Heart left ventricle (tissue), 16 donors: ENCODE measurements around the gene ATAD1. TPM values are rescaled to one million over a fixed set of nuclear protein-coding genes. Genes with fewer than 3 reads are reported as not detected.

Experiments
- ATAC-seq, 4 donors: fragments of 200-7000 bp; cut with Tn5 transposase; one replicate each; pipeline ENCODE4 v1.9.1; 2020 to 2022; ENCODE audit warnings: moderate library complexity in 4 of 4, mild to moderate bottlenecking in 3 of 4, moderate number of reproducible peaks in 1 of 4
- DNase-seq, 5 donors: peaks; one replicate each; pipeline ENCODE4 v3.0.0-alpha.2; 2020
- H3K27ac ChIP-seq, 12 donors: fragments of 200-600 bp; sonication (generic) in 4 of 12; one replicate each; pipeline versions ENCODE4 v1.5.0 to v1.8.0; 2016 to 2022; ENCODE audit warnings: mild to moderate bottlenecking in 2 of 12
- H3K27me3 ChIP-seq, 9 donors: fragments of 200-600 bp; sonication (generic) in 2 of 9; one replicate each; pipeline versions ENCODE4 v1.5.1 to v1.8.0; 2016 to 2022; ENCODE audit warnings: mild to moderate bottlenecking in 3 of 9
- H3K36me3 ChIP-seq, 9 donors: fragments of 200-600 bp; sonication (generic) in 2 of 9; one replicate each; pipeline versions ENCODE4 v1.5.0 to v1.8.0; 2018 to 2022; ENCODE audit warnings: mild to moderate bottlenecking in 2 of 9
- H3K4me1 ChIP-seq, 12 donors: fragments of 200-600 bp; sonication (generic) in 4 of 12; one replicate each; pipeline versions ENCODE4 v1.5.0 to v1.8.0; 2016 to 2022; ENCODE audit warnings: mild to moderate bottlenecking in 3 of 12
- H3K4me3 ChIP-seq, 12 donors: fragments of 200-600 bp; sonication (generic) in 4 of 12; one replicate each; pipeline versions ENCODE4 v1.5.0 to v1.8.0; 2017 to 2022; ENCODE audit warnings: mild to moderate bottlenecking in 9 of 12, moderate library complexity in 4 of 12
- H3K9me3 ChIP-seq, 12 donors: fragments of 200-600 bp; sonication (generic) in 4 of 12; one replicate each; pipeline versions ENCODE4 v1.5.0 to v1.8.0; 2016 to 2022; ENCODE audit warnings: mild to moderate bottlenecking in 1 of 12
- CTCF ChIP-seq, 12 donors: fragments of 200-600 bp; sonication (generic) in 4 of 12; IDR thresholded peaks; one replicate each; pipeline versions ENCODE4 v1.5.0 to v1.8.0; 2018 to 2022; ENCODE audit warnings: antibody characterized with exemption in 12 of 12, mild to moderate bottlenecking in 5 of 12
- POLR2A ChIP-seq, 2 donors: fragments of 450-650 bp; IDR thresholded peaks; one replicate each; pipeline ENCODE4 v1.6.1; 2017; ENCODE audit warnings: antibody characterized with exemption in 2 of 2, mild to moderate bottlenecking in 2 of 2, moderate library complexity in 2 of 2
- WGBS, 4 donors: extraction: QIAGEN DNeasy Blood & Tissue Kit in 2 of 4; methylation state at CpG; one replicate each; pipeline versions ENCODE4 v1.1.5 to v1.1.7; 2013 to 2018; 5-methylcytosine and 5-hydroxymethylcytosine counted together
- intact Hi-C, 10 donors: fragments of 100-400 bp; cut with DNase I; formaldehyde crosslinking; loops; one replicate each; pipeline versions ENCODE4 v1.11.1 to v1.14.2; 2022
- polyA plus RNA-seq, 2 donors: library from polyadenylated mRNA; stranded (reverse); fragments of 200-250 nt; gene quantifications; one replicate each; pipeline ENCODE4 v1.2.3, GENCODE V29; 2013
- total RNA-seq, 9 donors: library from RNA; depleted of rRNA in 2 of 9; stranded (reverse); fragments of >200 nt in 2 of 9; fragmentation: NEBNext Ultra II Directional in 3 of 9; extraction: Animal tissue kit (Norgen Biotek cat#: 25700) in 3 of 9; gene quantifications; one replicate each; pipeline versions ENCODE4 v1.1.0 to v1.2.4, GENCODE V29; 2016 to 2023
- donor health status: ischemic (EF 13 %, LVEDD 7.1; RV severe dilation, severe dysfunction).
- donor health status: healthy with polysubstance abuse.
- donor health status: DM: no; HTN: yes; CAD: no.
- donor health status: DM: no; HTN: no; CAD: no.
- donor health status: ischemic (EF 25% LVEDD 6.9; RV normal size, moderate dysfunction).
- donor health status: ischemic (EF 25% LVEDD 5.7; RV mildly dilated, moderate dysfunction).
- donor health status: healthy.
- donor health status: DM: yes; HTN: yes; CAD: no.
- donor health status: ischemic (EF 35%, LVEDD 5.7; RV mildly dilated, moderate dysfunction).
- donor health status: nonischemic (EF 11% LVEDD 7.7; RV severe dilation, severe dysfunction).
- donor health status: DM: yes; HTN: yes; CAD: no.
- donor health status: PGD.
- donor health status: ischemic (EF 29% LVEDD 5.4; RV normal size, mild dysfunction).
- donor health status: nonischemic (EF 23%, LVEDD 6.1; RV moderate dilation, normal function).

ATAD1 gene
- total and polyA plus RNA-seq, 11 donors = 17.5 to 115 (median 80.8) TPM

GRCh38 chr10:87841186-87841585, 23.2 kb upstream of the ATAD1 start:
- no peak for TF ChIP-seq CTCF (IDR thresholded peaks at IDR 0.05)
- ATAC-seq = no peak
- no peak overlapping the region for H3K27ac ChIP-seq
- WGBS, 4 donors = 96% methylated on average over 3 of the region's 3 CpGs
- H3K27me3 ChIP-seq = no peaks in the 10 kb centered on the region
- intact Hi-C loops = no loop called here
- peaks cover 0 to 4% (median 0%) of the 10 kb centered on the region in 12 donors for H3K4me1 ChIP-seq
- H3K9me3 ChIP-seq = no peaks in the 10 kb centered on the region
- H3K4me3 ChIP-seq = no peak overlapping the region
- no peaks in the 10 kb centered on the region for H3K36me3 ChIP-seq
- DNase-seq = no peak

DNA sequence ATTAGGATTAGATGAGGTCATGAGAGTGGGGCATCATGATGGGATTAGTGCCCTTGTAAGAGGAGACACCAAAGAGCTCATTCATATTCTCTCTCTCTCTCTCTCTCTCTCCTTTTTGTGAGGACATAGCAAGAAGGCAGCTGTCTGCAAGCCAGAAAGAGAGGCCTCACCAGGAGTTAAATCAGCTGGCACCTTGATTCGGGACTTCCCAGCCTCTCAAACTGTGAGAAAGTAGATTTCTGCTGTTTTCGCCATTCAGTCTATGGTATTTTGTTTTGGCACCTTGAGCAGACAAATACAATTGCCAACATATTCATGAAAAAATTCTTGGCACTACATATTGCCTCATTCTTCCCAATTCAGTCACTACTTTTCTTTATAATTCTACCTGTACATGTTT, 20.6 kb upstream of the ATAD1 start:
- no peak for DNase-seq
- intact Hi-C loops = no loop called here
- H3K4me1 ChIP-seq = peaks cover 0 to 4% (median 0%) of the 10 kb centered on the region in 12 donors

DNA sequence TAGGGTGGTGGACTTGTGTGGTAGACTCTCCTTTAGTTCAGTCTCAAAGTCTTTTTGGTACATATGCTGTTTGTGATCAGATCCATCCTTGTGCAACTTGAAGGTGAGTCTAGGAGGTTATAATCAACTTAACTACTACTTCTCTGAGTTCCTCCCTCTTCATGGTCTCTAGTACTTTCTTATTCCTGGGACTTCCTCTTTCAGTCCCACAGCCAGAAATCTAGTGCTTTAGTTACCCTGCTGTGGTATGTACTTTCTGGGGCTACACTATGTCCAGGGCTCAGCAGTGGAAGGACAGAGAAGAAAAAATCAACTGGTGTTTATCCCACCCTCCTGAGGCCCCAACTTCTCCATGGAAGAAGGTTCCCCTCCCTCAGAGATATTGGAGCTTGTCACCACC, 19.4 kb upstream of the ATAD1 start:
- Histone ChIP-seq H3K36me3 (no peaks in the 10 kb centered on the region), H3K4me1 (no peaks in the 10 kb centered on the region), H3K27ac (no peak overlapping the region), H3K4me3 (no peak overlapping the region), H3K27me3 (no peaks in the 10 kb centered on the region), H3K9me3 (no peaks in the 10 kb centered on the region)
- DNase-seq = no peak
- no peak for TF ChIP-seq CTCF (IDR thresholded peaks at IDR 0.05)
- no peak for TF ChIP-seq POLR2A (IDR thresholded peaks at IDR 0.05)
- peak in 1 of 4 donors; percentile 13 for ATAC-seq
- intact Hi-C loops = no loop called here

More for the DNA sequence above, 20.6 kb upstream of the ATAD1 start:
- no peaks in the 10 kb centered on the region for H3K27me3 ChIP-seq
- H3K36me3 ChIP-seq = no peaks in the 10 kb centered on the region
- no peak for ATAC-seq
- H3K27ac ChIP-seq = no peak overlapping the region
- H3K4me3 ChIP-seq = no peak overlapping the region
- no peaks in the 10 kb centered on the region for H3K9me3 ChIP-seq
- 78 to 91% (median 88%) methylated on average over 2 of the region's 2 CpGs for WGBS, 4 donors
- TF ChIP-seq CTCF (IDR thresholded peaks at IDR 0.05) = no peak
- no peak for TF ChIP-seq POLR2A (IDR thresholded peaks at IDR 0.05)

- Histone ChIP-seq H3K9me3 (no peaks in the 10 kb centered on the region), H3K27ac (no peak overlapping the region), H3K4me3 (no peak overlapping the region), H3K27me3 (no peaks in the 10 kb centered on the region), H3K4me1 (no peaks in the 10 kb centered on the region), H3K36me3 (no peaks in the 10 kb centered on the region)
- 88 to 92% (median 90%) methylated on average over 4 of the region's 4 CpGs for WGBS, 4 donors
- TF ChIP-seq CTCF (IDR thresholded peaks at IDR 0.05) = no peak
- TF ChIP-seq POLR2A (IDR thresholded peaks at IDR 0.05) = no peak
- no peak for ATAC-seq
- intact Hi-C loops = no loop called here
- no peak for DNase-seq
Measured at GRCh38 chr10:87836098-87836497, 18.1 kb upstream of the ATAD1 start.
